Activated CD4-positive, CD25-positive, alpha-beta regulatory T cell treated with anti-CD3 and anti-CD28 coated beads, Interleukin-2, amount 50 U/mL, for 16 hours (primary cell): ENCODE measurements around the gene TESPA1.
"Not testable (repeated sequence)": the region's sequence is repeated elsewhere in the genome, so short reads cannot be mapped to it uniquely, and the experiment has no call there.

Experiments
- DNase-seq: peaks from one replicate; pipeline ENCODE4 v3.0.0-alpha.2; 2020; ENCODE audit warnings: low read depth, low spot score

The TESPA1 gene

GRCh38 chr12:54984658-54985376 is at the start of gene TESPA1:
Gene TESPA1, minus strand, starts transcription at chr12:54984762. Its CDS starts 10,200 bp downstream, at chr12:54974562.
- DNase-seq = peak; percentile 69

- DNase-seq = no peak
These were observed 49.7 kb upstream of the TESPA1 start for GRCh38 chr12:55034218-55034617.

- DNase-seq = no peak
These were observed 40.9 kb upstream of the TESPA1 start for GRCh38 chr12:55025508-55025907.

GRCh38 chr12:55024575-55024974 is 40.0 kb upstream of the TESPA1 start:
- no peak for DNase-seq

- DNase-seq = no peak
These were observed 35.2 kb upstream of the TESPA1 start, which contains the start of gene NEUROD4 for GRCh38 chr12:55019784-55020183. Gene NEUROD4, plus strand, starts transcription at chr12:55019974. Its CDS starts 6,466 bp downstream, at chr12:55026440.

GRCh38 chr12:55017416-55017925 is 32.9 kb upstream of the TESPA1 start:
- DNase-seq = no peak

GRCh38 chr12:55008944-55009585 is 24.5 kb upstream of the TESPA1 start:
- no peak for DNase-seq

- DNase-seq = no peak
These were observed 17.8 kb upstream of the TESPA1 start for GRCh38 chr12:55002355-55002754.

- no peak for DNase-seq
These were observed 16.8 kb upstream of the TESPA1 start for GRCh38 chr12:55001198-55001868.

- no peak for DNase-seq
These were observed 14.5 kb upstream of the TESPA1 start for GRCh38 chr12:54998958-54999510.

GRCh38 chr12:54997929-54998522 is 13.5 kb upstream of the TESPA1 start:
- DNase-seq = no peak

- no peak for DNase-seq
These were observed 11.6 kb upstream of the TESPA1 start for GRCh38 chr12:54996205-54996604.

- peak; percentile 34 for DNase-seq
These were observed 8.7 kb upstream of the TESPA1 start for GRCh38 chr12:54993181-54993835.

GRCh38 chr12:54991991-54992375 is 7.4 kb upstream of the TESPA1 start:
- DNase-seq = no peak

- peak; percentile 4 for DNase-seq
These were observed 6.8 kb upstream of the TESPA1 start for GRCh38 chr12:54991161-54991990.

- no peak for DNase-seq
These were observed 5.3 kb upstream of the TESPA1 start for GRCh38 chr12:54989829-54990228.

GRCh38 chr12:54988402-54989054 is 4.0 kb upstream of the TESPA1 start:
- no peak for DNase-seq

- no peak for DNase-seq
These were observed 3.2 kb upstream of the TESPA1 start for GRCh38 chr12:54987611-54988231.

- not testable (repeated sequence) for DNase-seq
These were observed 2.2 kb upstream of the TESPA1 start for GRCh38 chr12:54986773-54987172.
